Activated T-cell treated with anti-CD3 and anti-CD28 coated beads, Interleukin-2, amount 50 U/mL, for 24 hours (primary cell): ENCODE results near the gene SNTG2.
"Not testable (repeated sequence)": the region's sequence is repeated elsewhere in the genome, so short reads cannot be mapped to it uniquely, and the experiment has no call there.

Source experiments
- DNase-seq: peaks from one replicate; pipeline ENCODE4 v3.0.0-alpha.2; 2020
- H3K27ac Mint-ChIP-seq: 2 replicates; pipeline ENCODE4 v1.8.0; 2020; ENCODE audit warnings: mild to moderate bottlenecking, mixed read lengths
- H3K27me3 Mint-ChIP-seq: 2 replicates; pipeline ENCODE4 v1.8.0; 2020; ENCODE audit warnings: mixed read lengths
- H3K36me3 Mint-ChIP-seq: 2 replicates; pipeline ENCODE4 v1.8.0; 2020; ENCODE audit warnings: low read depth, mixed read lengths
- H3K4me1 Mint-ChIP-seq: 2 replicates; pipeline ENCODE4 v1.8.0; 2020; ENCODE audit warnings: low read depth, mixed read lengths
- H3K4me3 Mint-ChIP-seq: 2 replicates; pipeline ENCODE4 v1.8.0; 2020; ENCODE audit warnings: mild to moderate bottlenecking, moderate library complexity, mixed read lengths
- H3K9me3 Mint-ChIP-seq: 2 replicates; pipeline ENCODE4 v1.8.0; 2020; ENCODE audit warnings: mixed read lengths

SNTG2 gene

DNA sequence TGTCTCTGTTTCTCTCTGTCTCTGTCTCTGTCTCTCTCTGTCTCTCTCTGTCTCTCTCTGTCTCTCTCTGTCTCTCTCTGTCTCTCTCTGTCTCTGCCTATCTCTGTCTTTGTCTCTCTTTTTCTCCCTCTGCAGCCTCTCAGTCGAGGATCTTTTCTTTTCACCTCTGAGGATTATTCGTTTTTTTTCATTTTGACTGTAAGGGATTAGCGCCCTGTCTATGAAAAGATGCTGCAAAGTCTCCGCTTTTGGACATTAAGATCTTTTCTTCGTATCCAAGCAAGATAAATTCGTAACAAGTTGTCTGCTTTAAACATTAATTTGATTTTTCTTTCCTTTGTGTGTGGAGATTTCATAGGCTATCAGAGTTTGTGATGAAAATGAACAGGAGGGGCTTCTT lies 271.4 kb downstream of the SNTG2 start:
- no peaks in the 10 kb centered on the region for H3K4me1 Mint-ChIP-seq
- H3K36me3 Mint-ChIP-seq = no peaks in the 10 kb centered on the region
- peaks cover 5% of the 10 kb centered on the region for H3K27me3 Mint-ChIP-seq
- H3K9me3 Mint-ChIP-seq = no peaks in the 10 kb centered on the region
- H3K4me3 Mint-ChIP-seq = no peak overlapping the region
- no peak overlapping the region for H3K27ac Mint-ChIP-seq
- no peak for DNase-seq

DNA sequence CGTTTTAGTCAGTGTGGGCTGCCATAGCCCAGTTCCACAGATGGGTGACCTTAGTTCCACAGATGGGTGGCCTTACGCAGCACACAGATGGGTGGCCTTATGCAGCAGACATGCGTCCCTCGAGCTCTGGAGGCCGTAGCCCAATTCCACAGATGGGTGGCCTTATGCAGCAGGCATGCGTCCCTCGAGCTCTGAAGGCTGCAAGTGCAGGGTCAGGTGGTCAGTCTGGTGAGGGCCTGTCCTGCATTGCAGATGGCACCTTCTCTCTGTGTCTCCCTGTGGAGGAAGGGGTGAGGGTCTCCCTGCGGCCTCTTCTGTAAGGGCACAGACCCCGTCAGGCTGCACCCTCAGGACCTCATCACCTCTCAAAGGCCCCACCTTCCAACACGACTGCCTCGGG lies 273.1 kb downstream of the SNTG2 start:
- H3K36me3 Mint-ChIP-seq = no peaks in the 10 kb centered on the region
- no peaks in the 10 kb centered on the region for H3K4me1 Mint-ChIP-seq
- H3K27me3 Mint-ChIP-seq = no peaks in the 10 kb centered on the region
- H3K27ac Mint-ChIP-seq = no peak overlapping the region
- H3K9me3 Mint-ChIP-seq = no peaks in the 10 kb centered on the region
- no peak for DNase-seq
- no peak overlapping the region for H3K4me3 Mint-ChIP-seq

DNA sequence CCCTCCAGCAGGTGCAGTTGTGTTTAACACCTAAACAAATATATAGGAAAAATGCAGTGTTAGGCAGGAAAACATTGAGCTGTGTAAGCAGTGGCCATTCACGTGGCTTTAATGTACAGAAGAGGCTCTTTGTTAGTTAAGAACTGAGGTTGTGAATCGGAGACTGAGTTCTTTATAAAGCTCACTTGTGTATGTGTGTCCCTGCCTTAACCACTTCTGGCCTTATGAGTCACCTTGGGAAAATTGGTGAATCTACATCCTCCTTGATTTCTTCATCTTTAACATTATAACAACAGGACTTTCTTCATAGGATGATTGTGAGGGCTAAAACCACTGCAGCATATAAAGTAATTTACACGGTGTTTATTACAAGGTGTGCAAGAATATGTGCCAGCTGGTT lies 274.3 kb downstream of the SNTG2 start:
- Mint-ChIP-seq H3K27me3 (no peaks in the 10 kb centered on the region), H3K4me3 (no peak overlapping the region), H3K9me3 (no peaks in the 10 kb centered on the region), H3K36me3 (no peaks in the 10 kb centered on the region), H3K27ac (no peak overlapping the region), H3K4me1 (no peaks in the 10 kb centered on the region)
- no peak for DNase-seq

DNA sequence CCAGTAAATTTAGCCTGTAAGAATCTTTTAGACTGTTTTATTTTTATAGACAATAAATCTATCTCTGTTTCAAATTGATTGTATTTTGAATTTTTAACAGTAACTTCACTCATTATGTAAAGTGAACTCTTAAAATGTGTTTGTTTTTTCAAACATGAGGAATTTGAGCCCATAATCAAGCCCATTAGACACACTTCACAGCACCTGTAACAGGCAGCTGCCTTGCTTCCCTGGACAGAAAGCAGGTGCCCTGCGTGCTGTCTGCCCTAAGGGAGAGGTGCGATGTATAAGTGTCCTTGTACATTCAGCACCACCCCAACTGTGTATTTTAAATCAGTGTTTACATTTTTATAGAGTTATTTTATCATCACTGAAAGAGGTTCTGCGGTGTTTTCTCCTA lies 276.1 kb downstream of the SNTG2 start:
- Mint-ChIP-seq H3K36me3 (no peaks in the 10 kb centered on the region), H3K4me3 (no peak overlapping the region), H3K4me1 (no peaks in the 10 kb centered on the region), H3K9me3 (no peaks in the 10 kb centered on the region), H3K27ac (no peak overlapping the region), H3K27me3 (no peaks in the 10 kb centered on the region)
- DNase-seq = no peak

DNA sequence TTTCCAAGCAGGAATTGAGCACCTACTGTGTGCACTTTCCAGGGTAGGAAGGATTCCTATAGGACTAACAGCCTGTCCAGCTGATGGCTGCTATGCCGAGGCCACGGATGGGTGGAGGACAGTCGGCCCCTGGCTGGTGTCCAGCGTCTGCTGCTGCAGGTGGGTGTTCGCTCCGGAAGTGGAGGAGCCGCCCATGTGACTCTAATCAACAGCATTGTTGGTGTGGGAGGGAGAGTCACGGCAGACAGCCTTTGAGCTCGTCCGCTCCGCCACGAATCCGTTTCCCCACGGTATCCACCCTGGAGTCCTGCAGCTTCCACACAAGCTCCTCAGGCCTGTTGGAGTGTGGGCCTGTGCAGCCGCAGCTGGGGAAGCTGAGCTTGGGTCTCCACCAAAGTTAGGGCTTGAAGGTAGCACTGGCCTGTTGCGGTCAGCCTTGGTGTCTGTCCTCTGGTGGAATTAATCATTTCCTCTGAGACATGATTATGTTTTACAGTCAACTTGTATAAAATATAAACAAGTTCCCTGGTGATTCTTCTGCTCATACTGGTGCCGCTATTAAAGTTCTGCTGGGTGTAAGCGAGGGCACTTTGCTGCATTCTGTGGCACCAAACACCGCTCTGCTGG lies 276.7 kb downstream of the SNTG2 start:
- no peak overlapping the region for H3K27ac Mint-ChIP-seq
- no peaks in the 10 kb centered on the region for H3K36me3 Mint-ChIP-seq
- DNase-seq = no peak
- no peak overlapping the region for H3K4me3 Mint-ChIP-seq
- no peaks in the 10 kb centered on the region for H3K27me3 Mint-ChIP-seq
- H3K4me1 Mint-ChIP-seq = no peaks in the 10 kb centered on the region
- H3K9me3 Mint-ChIP-seq = no peaks in the 10 kb centered on the region

DNA sequence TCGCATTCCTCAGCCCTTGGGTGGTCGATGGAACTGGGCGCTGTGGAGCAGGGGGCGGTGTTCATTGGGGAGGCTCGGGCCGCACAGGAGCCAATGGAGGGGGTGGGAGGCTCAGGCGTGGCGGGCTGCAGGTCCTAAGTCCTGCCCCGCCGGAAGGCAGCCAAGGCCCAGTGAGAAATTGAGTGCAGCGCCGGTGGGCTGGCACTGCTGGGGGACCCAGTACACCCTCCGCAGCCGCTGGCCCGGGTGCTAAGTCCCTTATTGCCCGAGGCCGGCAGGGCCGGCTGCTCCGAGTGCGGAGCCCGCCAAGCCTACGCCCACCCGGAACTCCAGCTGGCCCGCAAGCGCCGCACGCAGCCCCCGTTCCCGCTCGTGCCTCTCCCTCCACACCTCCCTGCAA lies 278.9 kb downstream of the SNTG2 start:
- H3K36me3 Mint-ChIP-seq, H3K27me3 Mint-ChIP-seq, H3K9me3 Mint-ChIP-seq, H3K27ac Mint-ChIP-seq, H3K4me3 Mint-ChIP-seq, H3K4me1 Mint-ChIP-seq, DNase-seq: not testable (repeated sequence)

DNA sequence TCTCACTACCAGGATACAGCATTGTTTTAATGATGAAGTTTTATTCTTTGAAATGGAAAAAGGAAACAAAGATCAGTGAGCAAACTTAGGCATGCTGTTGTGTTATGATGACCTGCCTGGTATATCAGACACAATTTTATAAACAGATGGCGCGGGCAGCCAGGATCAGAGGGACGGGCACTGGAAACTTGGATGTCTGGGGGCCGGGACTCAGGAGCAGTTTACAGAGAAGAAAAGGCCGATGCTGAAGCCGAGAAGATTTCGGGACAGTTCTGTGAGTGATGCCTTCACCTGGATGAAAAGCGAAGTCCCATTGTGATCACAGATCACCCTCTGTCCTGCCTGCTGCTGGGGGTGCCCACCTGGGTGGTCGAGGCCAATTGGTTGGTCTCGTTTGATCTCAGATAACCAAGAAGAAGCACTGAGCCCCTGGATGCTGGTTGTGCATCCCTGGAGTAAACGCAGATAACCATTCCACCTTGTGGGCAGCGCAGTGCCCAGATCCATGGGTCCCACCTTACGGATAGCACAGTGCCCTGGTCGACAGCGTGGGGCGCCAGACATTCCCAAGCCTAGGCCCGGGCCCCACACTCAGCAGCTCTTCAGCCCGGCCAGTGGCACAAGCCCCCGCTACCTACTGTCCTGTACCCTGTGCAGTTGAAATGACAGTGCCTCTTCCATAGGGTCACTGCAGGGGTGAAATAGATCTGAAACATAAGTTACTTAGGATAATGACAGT lies 279.7 kb downstream of the SNTG2 start:
- Mint-ChIP-seq H3K36me3 (no peaks in the 10 kb centered on the region), H3K4me1 (no peaks in the 10 kb centered on the region), H3K9me3 (no peaks in the 10 kb centered on the region), H3K4me3 (no peak overlapping the region), H3K27ac (no peak overlapping the region), H3K27me3 (no peaks in the 10 kb centered on the region)
- no peak for DNase-seq

DNA sequence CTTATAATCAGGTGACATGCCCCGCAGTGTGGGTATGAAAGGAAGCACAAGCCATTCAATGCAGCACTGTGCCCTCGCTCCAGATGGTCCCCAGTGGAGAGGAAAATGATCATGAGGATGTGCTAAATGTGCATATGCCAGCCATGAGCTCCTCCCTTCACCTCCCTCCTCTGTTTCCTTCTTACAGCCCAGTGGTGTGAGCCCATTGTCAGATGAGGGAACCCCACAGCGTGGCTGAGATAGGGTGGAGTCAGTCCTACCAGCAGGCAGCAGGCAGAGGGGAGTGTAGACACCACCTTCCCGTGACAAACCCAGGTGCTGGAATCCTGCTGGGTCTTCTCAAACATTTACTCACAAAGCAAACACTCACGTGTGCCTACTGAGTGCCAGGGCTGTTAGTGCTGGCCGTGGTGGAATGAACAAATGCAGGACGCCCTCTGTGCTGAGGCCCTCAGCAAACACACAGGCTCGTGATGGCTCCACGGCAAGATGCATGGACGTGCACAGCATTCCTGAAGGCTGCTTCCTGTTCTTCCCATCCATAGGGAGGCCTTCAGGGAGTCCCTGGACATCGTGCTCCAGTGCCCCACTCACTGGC lies 280.9 kb downstream of the SNTG2 start:
- Mint-ChIP-seq H3K27ac (no peak overlapping the region), H3K4me1 (no peaks in the 10 kb centered on the region), H3K36me3 (no peaks in the 10 kb centered on the region), H3K4me3 (no peak overlapping the region), H3K27me3 (no peaks in the 10 kb centered on the region), H3K9me3 (no peaks in the 10 kb centered on the region)
- DNase-seq = no peak

DNA sequence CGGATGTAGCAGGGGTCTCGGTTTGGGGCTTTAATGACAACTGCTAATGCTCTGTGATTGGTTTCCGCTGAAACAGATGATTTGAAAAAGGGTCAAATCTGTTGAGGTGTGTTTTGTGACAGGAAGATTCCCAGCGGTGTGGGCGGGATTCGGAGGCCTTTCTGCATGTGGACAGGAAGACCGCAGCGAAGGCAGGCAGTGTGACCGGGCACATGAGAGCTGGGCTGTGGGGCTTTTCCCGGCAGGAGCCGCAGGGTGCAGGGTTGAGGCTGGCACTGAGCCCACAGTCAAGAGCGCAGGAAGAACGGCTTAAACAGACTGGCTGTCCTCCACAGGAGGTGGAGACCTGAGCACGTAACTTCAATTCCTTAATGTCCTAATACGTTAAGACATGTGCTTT lies 282.6 kb downstream of the SNTG2 start:
- Mint-ChIP-seq H3K4me1 (no peaks in the 10 kb centered on the region), H3K36me3 (no peaks in the 10 kb centered on the region), H3K9me3 (no peaks in the 10 kb centered on the region), H3K27ac (no peak overlapping the region), H3K27me3 (no peaks in the 10 kb centered on the region), H3K4me3 (no peak overlapping the region)
- DNase-seq = no peak

DNA sequence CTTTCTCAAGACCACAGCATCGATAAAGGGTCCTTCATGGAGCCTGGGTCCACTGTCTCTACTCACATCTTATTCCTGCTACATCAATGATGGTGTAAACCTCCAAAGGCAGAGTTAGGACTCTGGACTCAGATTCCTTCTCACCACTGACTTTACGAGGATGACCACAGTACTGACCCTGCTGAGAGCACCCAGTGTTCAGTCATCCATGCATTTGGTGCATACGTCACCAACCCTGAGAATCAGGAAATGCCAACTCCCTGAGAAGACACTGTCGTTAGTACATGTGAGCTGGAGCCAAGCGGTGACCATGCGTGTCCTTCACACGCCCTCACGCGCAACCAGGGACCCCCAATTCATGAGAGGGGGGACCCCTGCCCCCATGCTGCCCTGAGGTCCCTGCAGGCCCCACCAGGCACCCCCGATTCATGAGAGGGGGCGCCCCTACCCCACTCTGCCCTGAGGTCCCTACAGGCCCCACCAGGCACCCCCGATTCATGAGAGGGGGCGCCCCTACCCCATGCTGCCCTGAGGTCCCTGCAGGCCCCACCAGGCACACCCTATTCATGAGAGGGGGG lies 284.2 kb downstream of the SNTG2 start:
- Mint-ChIP-seq H3K9me3 (no peaks in the 10 kb centered on the region), H3K27me3 (no peaks in the 10 kb centered on the region), H3K36me3 (no peaks in the 10 kb centered on the region), H3K27ac (no peak overlapping the region), H3K4me3 (no peak overlapping the region), H3K4me1 (no peaks in the 10 kb centered on the region)
- DNase-seq = no peak

DNA sequence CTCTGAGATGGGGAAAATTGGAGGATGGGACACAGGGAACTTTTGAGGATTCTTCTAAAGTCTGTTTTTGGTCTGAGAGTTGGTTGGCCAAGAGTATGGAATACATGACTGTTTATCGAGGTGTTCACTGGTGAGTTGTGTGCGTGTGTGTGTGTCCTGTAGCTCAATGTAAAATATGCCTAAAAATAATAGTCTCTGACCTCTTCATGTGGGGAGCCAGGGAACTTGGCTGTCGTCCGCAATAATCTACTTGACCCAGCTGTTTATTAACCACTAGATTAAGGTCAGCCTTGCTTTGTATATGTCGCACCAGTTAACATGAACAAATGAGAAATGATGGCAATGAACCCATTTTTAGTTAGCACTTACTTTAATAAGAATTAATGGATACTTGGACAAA lies 285.2 kb downstream of the SNTG2 start:
- Mint-ChIP-seq H3K4me1 (no peaks in the 10 kb centered on the region), H3K27me3 (no peaks in the 10 kb centered on the region), H3K27ac (no peak overlapping the region), H3K36me3 (no peaks in the 10 kb centered on the region), H3K9me3 (no peaks in the 10 kb centered on the region), H3K4me3 (no peak overlapping the region)
- DNase-seq = no peak

DNA sequence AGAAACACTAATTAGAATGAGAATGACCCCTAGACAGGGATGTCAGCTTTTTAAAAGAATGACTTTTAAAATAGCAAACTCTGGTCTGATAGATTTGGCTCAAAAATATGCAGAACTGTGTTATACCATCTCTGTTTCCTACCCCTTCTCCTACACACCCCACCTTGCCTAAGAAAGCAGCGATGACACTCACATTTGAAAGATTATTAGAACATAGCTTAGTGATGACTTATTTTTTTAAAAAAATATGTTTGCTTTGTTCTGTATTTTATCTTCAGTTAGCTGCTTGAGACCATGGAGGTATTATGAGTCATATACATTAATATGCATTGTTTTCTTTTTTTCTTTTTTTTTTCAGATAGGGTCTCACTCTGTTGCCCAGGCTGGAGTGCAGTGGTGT lies 286.0 kb downstream of the SNTG2 start:
- H3K27me3 Mint-ChIP-seq = no peaks in the 10 kb centered on the region
- H3K27ac Mint-ChIP-seq = no peak overlapping the region
- no peaks in the 10 kb centered on the region for H3K4me1 Mint-ChIP-seq
- H3K4me3 Mint-ChIP-seq = no peak overlapping the region
- H3K9me3 Mint-ChIP-seq = no peaks in the 10 kb centered on the region
- H3K36me3 Mint-ChIP-seq = no peaks in the 10 kb centered on the region
- DNase-seq = no peak

DNA sequence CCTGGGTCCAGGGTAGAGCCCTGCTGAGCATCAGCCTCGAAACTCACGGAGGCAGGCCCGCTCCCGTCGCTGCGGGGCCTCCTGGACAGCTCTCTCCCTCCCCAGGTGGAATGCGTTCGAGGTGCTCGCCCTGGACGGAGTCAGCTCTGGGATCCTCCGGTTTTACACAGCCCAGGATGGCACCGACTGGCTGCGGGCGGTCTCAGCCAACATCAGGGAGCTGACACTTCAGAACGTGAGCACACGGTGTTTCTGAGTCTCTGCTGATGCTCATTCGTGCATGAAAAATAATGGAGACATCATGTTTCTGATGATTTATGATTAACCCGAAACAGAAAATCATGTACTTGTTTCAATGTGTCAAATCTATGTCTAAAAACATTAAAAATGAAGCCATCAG lies 287.1 kb downstream of the SNTG2 start:
- Mint-ChIP-seq H3K36me3 (no peaks in the 10 kb centered on the region), H3K4me1 (no peaks in the 10 kb centered on the region), H3K27ac (no peak overlapping the region), H3K9me3 (no peaks in the 10 kb centered on the region), H3K27me3 (no peaks in the 10 kb centered on the region), H3K4me3 (no peak overlapping the region)
- DNase-seq = no peak

DNA sequence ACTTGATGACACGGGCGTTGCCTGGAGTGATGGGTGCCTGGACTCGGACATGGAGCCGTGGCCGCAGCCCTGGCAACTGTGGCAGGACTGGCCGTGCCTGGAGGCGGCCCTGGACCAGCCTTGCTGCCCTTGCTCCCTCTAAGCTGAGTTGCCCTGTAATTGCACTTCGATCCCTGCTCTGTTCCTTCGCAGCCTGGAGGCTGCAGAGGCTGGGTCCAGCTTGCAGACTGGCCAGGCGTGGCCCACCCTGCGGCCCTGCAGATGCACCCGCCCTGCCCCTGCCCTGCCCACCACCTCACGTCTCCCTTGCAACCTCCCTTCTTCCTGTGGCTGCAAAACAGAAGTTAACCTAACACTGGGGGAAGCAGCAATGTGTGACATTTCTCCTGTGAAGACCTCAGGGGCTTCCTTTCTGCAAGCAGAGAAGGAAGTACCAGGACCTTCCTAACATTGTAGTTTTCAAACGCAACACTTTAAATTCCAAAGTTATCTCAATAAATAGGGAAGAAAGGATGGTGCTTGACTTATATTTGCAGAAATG lies 288.0 kb downstream of the SNTG2 start:
- H3K27ac Mint-ChIP-seq = no peak overlapping the region
- H3K4me3 Mint-ChIP-seq = no peak overlapping the region
- H3K4me1 Mint-ChIP-seq = no peaks in the 10 kb centered on the region
- H3K27me3 Mint-ChIP-seq = peaks cover 3% of the 10 kb centered on the region
- no peak for DNase-seq
- no peaks in the 10 kb centered on the region for H3K36me3 Mint-ChIP-seq
- H3K9me3 Mint-ChIP-seq = no peaks in the 10 kb centered on the region

DNA sequence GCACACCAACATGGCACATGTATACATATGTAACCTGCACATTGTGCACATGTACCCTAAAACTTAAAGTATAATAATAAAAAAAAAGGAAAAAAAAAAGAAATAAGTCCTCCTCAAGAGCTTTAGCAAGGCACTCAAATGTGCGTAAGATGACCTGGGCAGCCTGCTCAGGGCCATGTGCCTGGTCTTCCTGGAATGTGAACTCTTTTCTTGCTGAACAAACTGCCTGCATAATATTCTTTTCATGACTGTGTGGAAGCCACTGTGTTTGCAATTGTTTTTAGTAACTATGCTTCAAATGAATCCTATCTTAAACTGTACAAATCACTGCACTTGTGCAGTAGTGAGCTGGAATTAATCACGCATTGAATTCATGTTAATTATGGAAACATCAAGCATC lies 294.5 kb downstream of the SNTG2 start:
- Mint-ChIP-seq H3K4me1 (peaks cover 2% of the 10 kb centered on the region), H3K4me3 (no peak overlapping the region), H3K27me3 (peaks cover 6% of the 10 kb centered on the region), H3K36me3 (no peaks in the 10 kb centered on the region), H3K9me3 (no peaks in the 10 kb centered on the region), H3K27ac (no peak overlapping the region)
- no peak for DNase-seq
